HG03565 (cell line): ENCODE data around the gene GADD45G.

Experiments
- ATAC-seq: cut with Tn5 transposase; IDR thresholded peaks from one replicate; pipeline ENCODE4 v1.9.1; 2021; ENCODE audit warnings: mild to moderate bottlenecking, moderate library complexity; ENCODE audit not compliant: unreplicated experiment

The GADD45G gene

GRCh38 chr9:89647366-89648128 lies 42.7 kb downstream of the GADD45G start:
- no peak for ATAC-seq

- no peak for ATAC-seq
Measured at GRCh38 chr9:89648247-89649000, 43.6 kb downstream of the GADD45G start.

- ATAC-seq, result no peak
Measured at GRCh38 chr9:89649039-89649691, 44.4 kb downstream of the GADD45G start.

- ATAC-seq, result no peak
Measured at GRCh38 chr9:89654025-89654662, 49.3 kb downstream of the GADD45G start.

GRCh38 chr9:89655056-89655989 lies 50.5 kb downstream of the GADD45G start:
- no peak for ATAC-seq
